LNCAP (cell line): Measurements from ENCODE around the gene SIVA1.
A peak's percentile ranks its signal among the peaks of the same experiment; 100 is the strongest.

Source experiments
- CTCF ChIP-seq: fragments of 450-650 bp; IDR thresholded peaks from 2 replicates; pipeline ENCODE4 v1.5.1; 2017; ENCODE audit warnings: mild to moderate bottlenecking

Gene SIVA1

DNA sequence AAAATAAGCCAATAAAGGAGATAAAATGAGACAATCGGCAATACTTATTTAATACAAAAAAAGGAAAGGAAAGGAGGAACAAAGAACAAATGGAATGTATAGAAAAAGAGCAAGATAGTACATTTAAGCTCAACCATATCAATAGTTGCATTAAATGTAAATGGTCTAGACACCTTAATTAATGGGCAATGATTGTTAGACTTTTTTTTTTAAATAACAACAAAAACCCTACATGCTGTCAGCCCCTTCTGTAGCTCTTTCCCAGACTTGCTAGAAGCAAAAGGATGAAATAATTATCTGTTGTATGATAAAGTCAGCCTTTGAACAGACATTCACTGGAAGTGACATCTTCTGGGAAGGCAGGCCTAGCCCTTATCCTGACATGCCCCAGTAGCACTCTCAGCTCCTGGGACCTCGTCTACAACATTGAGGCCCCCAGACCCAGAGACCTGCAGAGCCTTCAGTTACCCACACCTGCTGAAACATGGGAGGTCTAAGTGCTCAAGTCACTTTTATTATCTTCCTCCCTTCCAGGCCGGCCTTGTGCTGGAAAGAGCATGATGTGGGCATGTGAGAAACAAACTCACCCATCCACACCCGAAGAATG, 13.4 kb downstream of the SIVA1 start:
- no peak for TF ChIP-seq CTCF

DNA sequence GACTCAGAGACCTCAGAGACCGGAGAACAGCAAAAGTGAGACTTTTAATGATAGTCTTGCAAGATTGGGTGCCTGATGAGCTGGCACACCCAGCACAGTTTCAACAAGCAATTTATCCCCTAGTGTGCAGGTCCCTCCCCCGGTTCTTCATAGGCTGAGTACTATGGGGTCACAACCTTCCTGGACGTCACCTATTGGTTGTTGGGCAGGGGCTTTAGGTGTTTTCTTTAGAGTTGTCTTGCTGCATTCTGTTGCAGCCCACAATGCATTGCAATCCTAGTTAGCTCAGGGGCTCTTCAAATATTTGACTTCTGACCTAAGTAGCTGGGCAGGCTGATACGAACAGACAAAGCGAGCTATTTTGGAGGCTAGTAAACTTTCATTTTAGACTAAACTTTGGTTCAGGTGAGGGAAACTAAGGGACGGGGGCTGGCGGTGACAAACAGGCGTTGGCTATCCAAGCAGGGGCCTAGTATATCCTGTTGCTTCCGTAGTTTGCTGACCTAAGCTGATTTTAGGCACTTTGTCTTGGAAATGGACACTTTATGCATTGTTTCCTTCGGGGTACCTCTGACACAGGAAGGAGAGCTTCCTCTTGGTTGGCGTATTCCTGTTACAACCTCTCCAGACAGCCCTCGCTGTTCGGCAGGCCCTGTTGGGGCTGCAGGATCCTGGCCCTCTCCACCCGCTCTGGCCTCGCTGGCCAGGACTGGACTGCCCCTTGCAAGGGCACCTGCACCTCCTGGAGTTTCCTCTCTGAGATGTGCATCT, 14.1 kb downstream of the SIVA1 start:
- TF ChIP-seq CTCF = no peak

DNA sequence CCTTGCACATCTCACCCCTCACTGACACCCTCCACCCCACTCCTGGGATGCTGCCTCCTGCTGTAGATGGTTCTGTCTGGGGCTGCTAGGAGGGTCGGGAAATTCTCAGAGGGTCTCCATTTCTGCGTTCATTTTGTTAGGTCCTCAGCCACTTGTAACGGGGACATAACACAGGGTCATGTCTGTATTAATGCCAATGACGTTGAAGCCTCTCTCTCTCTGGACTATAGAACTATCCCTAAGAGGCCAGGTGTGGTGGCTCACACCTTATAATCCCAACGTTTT, 14.6 kb downstream of the SIVA1 start:
- TF ChIP-seq CTCF = no peak

GRCh38 chr14:104768437-104769323, 15.7 kb downstream of the SIVA1 start:
- peak; percentile 86 for TF ChIP-seq CTCF

DNA sequence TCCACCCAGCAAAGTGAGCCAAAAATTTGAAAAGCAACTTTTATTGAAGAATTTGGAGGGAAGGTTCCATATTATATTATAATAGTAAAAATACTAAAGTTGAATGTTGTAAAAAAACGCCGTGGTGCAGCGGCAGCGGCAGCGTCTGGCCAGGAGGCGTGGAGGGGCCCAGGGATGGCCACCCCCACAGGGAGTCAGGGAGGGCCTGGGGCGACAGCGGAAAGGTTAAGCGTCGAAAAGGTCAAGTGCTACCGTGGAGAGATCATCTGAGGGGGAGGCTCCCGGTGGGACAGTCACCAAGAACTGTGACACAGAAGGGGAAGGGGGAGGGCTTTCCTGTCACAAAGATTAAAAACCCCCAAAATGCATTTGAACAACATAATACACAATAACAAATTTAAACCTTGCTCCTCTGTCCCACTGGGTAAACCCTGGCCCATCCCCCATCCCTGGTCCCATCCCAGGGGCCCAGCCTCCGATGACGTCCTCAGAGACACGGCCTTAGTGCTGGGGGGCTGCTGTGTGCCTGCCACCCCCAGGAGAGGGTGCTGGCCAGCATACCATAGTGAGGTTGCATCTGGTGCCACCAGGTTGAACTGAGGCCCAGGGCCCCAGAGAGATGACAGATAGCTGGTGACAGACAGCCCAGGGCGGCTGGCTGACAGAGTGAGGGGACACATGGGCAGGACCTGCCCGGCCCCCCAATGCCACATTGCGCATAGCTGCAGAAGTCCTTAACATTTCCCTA, 16.6 kb downstream of the SIVA1 start:
- TF ChIP-seq CTCF = no peak

DNA sequence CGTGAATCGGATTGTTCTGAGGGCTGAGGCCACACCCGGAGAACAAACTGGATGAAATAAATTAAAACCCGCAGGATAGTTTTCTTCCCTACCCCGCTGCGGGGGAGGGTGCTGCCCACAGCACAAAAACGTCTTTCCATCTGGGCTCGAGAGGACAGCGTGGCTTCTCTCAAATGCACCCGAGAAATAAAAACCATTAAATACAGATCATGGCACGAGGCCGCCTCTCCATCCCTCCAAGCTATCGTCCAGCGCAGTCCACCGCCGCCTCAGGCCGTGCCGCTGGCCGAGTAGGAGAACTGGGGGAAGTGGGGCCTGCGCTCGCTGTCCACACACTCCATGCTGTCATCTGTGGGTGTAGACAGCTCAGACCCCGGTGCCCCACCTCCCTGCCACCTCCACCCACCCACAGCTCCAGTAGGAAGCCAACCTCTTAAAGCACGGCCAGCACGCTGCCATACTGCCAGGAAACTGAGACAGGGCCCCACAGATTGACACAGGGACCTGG, 17.2 kb downstream of the SIVA1 start:
- TF ChIP-seq CTCF = no peak

GRCh38 chr14:104770851-104771272, 17.9 kb downstream of the SIVA1 start:
- peak; percentile 47 for TF ChIP-seq CTCF
